H1 (cell line): Measurements from ENCODE around the gene ITSN1. TPM values are rescaled to one million over a fixed set of nuclear protein-coding genes. Genes with fewer than 3 reads are reported as not detected.

Source experiments
- CBX8 ChIP-seq: fragments of 300-800, 300-1000 bp; sonication (generic); IDR thresholded peaks from 2 replicates; pipeline ENCODE4 v1.7.1; 2016; ENCODE audit warnings: low read depth, low read length, borderline replicate concordance
- JUND ChIP-seq: IDR thresholded peaks from 2 replicates; pipeline ENCODE4 v1.6.1; 2011; ENCODE audit warnings: mild to moderate bottlenecking, improper control_type of control experiment, low read length
- polyA plus RNA-seq, 7 experiments: library from polyadenylated mRNA; depleted of rRNA in 3 of 7; stranded (reverse) in 5 of 7; unstranded in 2 of 7; fragments of >200 nt in 5 of 7; fragments of 200-250 nt in 2 of 7; gene quantifications; 1 replicate in 5 of 7; 2 replicates in 1 of 7; 4 replicates in 1 of 7; pipeline versions ENCODE4 v1.2.1 to v1.2.3, GENCODE V29; 2011 to 2013; ENCODE audit warnings: missing spikeins in 2 of 7, mixed read lengths in 2 of 7
- total RNA-seq: library from RNA; stranded (reverse); fragmentation: NEBNext Ultra II Directional; extraction: Animal tissue kit (Norgen Biotek cat#: 25700); gene quantifications from 2 replicates; pipeline ENCODE4 v1.2.1, GENCODE V29; 2021

ITSN1 gene
- total and polyA plus RNA-seq, 2 of the 8 experiments (the other 6 are each of a cell fraction or from before 2014, with no cell fraction given), result 60.8 to 78.1 TPM

DNA sequence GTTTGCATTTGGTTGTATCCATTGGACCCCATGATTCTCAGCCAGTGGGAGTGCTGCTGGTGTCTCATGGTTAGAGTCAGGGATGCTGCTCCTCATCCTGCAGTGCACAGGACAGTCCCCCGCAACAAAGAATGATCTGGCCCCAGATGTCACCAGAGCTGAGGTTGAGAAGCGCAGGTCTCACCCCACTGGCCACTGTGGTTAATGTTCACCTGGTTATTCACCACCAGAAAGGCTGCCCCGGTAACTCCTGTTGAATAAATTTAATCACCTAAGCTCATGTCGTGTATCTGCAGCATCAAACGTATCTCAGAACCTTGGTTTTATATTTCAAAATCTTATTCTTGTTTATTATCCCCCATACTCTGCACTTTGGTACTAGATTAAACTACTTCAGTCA is 197.5 kb downstream of the ITSN1 start (continued):
- no peak for TF ChIP-seq CBX8
- no peak for TF ChIP-seq JUND
